ENCODE results near the gene ZNF385B.

DNA sequence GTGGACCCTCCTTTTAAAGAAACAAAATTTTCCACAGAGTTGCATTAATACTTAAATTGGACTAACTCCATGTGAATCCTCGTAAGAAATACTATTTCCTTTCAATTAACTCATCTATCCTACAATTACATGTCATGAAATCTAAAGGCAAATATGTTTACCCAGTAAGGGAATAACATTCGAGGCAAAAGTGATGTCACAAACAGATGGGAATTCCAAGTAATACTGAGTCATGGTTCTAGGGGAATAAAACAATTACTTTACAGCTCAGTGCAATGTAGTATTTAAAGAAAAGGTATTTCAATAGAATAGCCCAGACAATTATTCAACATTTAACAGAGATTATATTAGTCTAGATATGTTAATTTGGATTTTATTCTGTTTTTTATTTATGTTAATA lies 205.8 kb downstream of the ZNF385B start:
- TF ChIP-seq, protein P1, sequence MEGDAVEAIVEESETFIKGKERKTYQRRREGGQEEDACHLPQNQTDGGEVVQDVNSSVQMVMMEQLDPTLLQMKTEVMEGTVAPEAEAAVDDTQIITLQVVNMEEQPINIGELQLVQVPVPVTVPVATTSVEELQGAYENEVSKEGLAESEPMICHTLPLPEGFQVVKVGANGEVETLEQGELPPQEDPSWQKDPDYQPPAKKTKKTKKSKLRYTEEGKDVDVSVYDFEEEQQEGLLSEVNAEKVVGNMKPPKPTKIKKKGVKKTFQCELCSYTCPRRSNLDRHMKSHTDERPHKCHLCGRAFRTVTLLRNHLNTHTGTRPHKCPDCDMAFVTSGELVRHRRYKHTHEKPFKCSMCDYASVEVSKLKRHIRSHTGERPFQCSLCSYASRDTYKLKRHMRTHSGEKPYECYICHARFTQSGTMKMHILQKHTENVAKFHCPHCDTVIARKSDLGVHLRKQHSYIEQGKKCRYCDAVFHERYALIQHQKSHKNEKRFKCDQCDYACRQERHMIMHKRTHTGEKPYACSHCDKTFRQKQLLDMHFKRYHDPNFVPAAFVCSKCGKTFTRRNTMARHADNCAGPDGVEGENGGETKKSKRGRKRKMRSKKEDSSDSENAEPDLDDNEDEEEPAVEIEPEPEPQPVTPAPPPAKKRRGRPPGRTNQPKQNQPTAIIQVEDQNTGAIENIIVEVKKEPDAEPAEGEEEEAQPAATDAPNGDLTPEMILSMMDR (IDR thresholded peaks at IDR 0.05; ENCODE audit: low read depth, low read length): no peak
- no peak for TF ChIP-seq POLR2A (IDR thresholded peaks at IDR 0.05; ENCODE audit: extremely low read depth, insufficient read length)
- TF ChIP-seq, protein P2, sequence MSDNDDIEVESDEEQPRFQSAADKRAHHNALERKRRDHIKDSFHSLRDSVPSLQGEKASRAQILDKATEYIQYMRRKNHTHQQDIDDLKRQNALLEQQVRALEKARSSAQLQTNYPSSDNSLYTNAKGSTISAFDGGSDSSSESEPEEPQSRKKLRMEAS (IDR thresholded peaks at IDR 0.05; ENCODE audit: low read depth, low read length): no peak
- TF ChIP-seq MYC (IDR thresholded peaks at IDR 0.05; ENCODE audit: low read depth, low read length): no peak

Data from NB4 (cell line).